Measurements from ENCODE around the gene RSPH1.

DNA sequence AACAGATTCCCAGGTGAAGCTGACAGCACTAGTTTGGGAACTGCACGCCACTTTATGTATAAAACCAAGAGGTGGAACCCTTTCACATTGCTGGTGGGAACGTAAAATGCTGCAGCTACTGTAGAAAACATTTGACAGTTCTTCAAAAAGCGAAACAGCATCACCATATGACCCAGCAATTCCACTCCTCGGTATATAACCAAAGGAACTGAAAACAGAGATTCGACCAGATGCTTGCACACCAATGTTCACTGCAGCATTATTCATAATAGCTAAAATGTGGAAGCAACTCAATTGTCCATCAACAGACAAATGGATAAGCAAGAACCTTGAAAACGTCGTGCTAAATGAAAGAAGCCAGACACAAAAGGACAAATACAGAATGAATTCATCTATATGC lies 17.5 kb downstream of the RSPH1 start:
- TF ChIP-seq ELK1 (IDR thresholded peaks at IDR 0.05; ENCODE audit: borderline replicate concordance, low read depth, low read length) (no peak), MXI1 (IDR thresholded peaks at IDR 0.05; ENCODE audit: borderline replicate concordance, low read depth, low read length) (no peak)

All from IMR-90 (cell line).